Panc1 (cell line): ENCODE data around the gene RAI1.

Experiments
- CTCF ChIP-seq: fragments of 450-650 bp; IDR thresholded peaks from 2 replicates; pipeline ENCODE4 v1.5.1; 2017; ENCODE audit warnings: mild to moderate bottlenecking
- POLR2AphosphoS5 ChIP-seq: IDR thresholded peaks from 2 replicates; pipeline ENCODE4 v1.6.1; 2012; ENCODE audit warnings: mild to moderate bottlenecking, low read depth, low read length, moderate library complexity
- REST ChIP-seq, 2 experiments: IDR thresholded peaks; 2 replicates each; pipeline ENCODE4 v1.6.1; 2011 to 2012; ENCODE audit warnings: low read depth in 2 of 2, control low read depth in 1 of 2, low read length in 1 of 2, mild to moderate bottlenecking in 1 of 2, moderate library complexity in 1 of 2; ENCODE audit not compliant: insufficient read depth in 1 of 2
- SIN3A ChIP-seq: IDR thresholded peaks from 2 replicates; pipeline ENCODE4 v1.6.1; 2012; ENCODE audit warnings: low read depth, mild to moderate bottlenecking, low read length, moderate library complexity, borderline replicate concordance; ENCODE audit not compliant: insufficient read depth
- TCF7L2 ChIP-seq: IDR thresholded peaks from 2 replicates; pipeline ENCODE4 v1.6.1; 2011; ENCODE audit warnings: mild to moderate bottlenecking, low read depth, low read length, inconsistent platforms

DNA sequence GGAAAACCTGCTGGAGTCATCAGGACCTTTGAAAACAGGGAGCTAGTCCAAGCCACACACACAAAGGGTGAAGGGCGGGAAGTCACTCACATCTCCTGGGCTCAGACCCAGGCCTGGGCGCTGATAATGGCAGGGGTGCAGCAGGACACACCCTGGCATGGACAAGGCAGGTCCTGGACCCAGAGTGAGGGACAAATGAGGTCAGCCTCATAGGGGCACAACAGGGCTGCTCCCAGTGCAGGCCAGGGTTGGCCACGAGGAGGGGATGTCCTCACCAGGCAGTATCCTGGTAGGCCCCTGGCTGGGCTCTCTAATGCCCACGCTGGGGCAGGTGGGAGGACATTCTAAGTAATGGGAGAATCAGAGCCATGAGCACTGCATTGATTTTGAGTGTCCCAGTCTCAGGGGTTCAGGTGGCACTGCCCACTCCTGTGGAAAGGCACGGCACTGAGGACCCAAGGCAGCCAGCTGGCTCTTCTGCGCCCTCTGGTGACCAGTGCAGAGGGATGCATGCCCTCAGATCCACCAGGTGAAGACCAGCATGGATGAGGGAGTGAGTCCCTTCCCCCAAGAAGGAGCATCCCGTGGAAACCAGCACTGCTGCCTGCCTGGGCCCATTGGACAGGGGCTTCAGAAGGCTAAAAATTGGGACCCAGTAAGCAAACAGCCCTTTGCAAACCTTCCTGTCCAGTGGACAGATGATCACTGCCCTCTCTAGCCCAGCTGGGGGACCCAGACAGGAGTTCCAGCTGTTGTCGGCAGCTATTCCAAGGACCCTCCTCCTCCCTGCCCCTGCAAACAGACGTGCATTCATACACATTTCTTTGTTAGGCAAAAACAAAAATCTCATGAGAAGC is 178.9 kb downstream of the RAI1 start:
- peak; percentile 94 for TF ChIP-seq CTCF
- no peak for TF ChIP-seq POLR2AphosphoS5
- no peak for TF ChIP-seq TCF7L2
- no peak for TF ChIP-seq REST (IDR thresholded peaks at IDR 0.05; ENCODE audit: insufficient read depth in 1 of 2, low read depth in 2 of 2, low read length in 1 of 2)
- TF ChIP-seq SIN3A, result no peak
